ENCODE data around the gene ADSL.

Gene ADSL

GRCh38 chr22:40401532-40401931 lies 55.2 kb downstream of the ADSL start:
- no peak for ATAC-seq
- Mint-ChIP-seq H3K4me3 (no peak overlapping the region), H3K36me3 (peaks cover 40% of the 10 kb centered on the region), H3K27ac (peak overlapping the region; percentile 53), H3K4me1 (peaks cover 69% of the 10 kb centered on the region), H3K27me3 (no peaks in the 10 kb centered on the region), H3K9me3 (no peaks in the 10 kb centered on the region)

GRCh38 chr22:40401981-40402406 lies 55.7 kb downstream of the ADSL start:
- Mint-ChIP-seq H3K4me3 (no peak overlapping the region), H3K27me3 (no peaks in the 10 kb centered on the region), H3K4me1 (peaks cover 65% of the 10 kb centered on the region), H3K9me3 (no peaks in the 10 kb centered on the region), H3K36me3 (peaks cover 41% of the 10 kb centered on the region), H3K27ac (peak overlapping the region; percentile 53)
- ATAC-seq: peak; percentile 60

- Mint-ChIP-seq H3K9me3 (no peaks in the 10 kb centered on the region), H3K27me3 (no peaks in the 10 kb centered on the region), H3K36me3 (peaks cover 46% of the 10 kb centered on the region), H3K4me3 (no peak overlapping the region), H3K4me1 (peaks cover 54% of the 10 kb centered on the region), H3K27ac (peak overlapping the region; percentile 53)
- no peak for ATAC-seq
These were observed 56.8 kb downstream of the ADSL start for GRCh38 chr22:40403141-40403540.

GRCh38 chr22:40403651-40404050 lies 57.4 kb downstream of the ADSL start:
- H3K36me3 Mint-ChIP-seq: peaks cover 50% of the 10 kb centered on the region
- no peaks in the 10 kb centered on the region for H3K9me3 Mint-ChIP-seq
- H3K4me3 Mint-ChIP-seq: no peak overlapping the region
- peak overlapping the region; percentile 53 for H3K27ac Mint-ChIP-seq
- H3K4me1 Mint-ChIP-seq: peaks cover 50% of the 10 kb centered on the region
- H3K27me3 Mint-ChIP-seq: no peaks in the 10 kb centered on the region
- no peak for ATAC-seq

- Mint-ChIP-seq H3K36me3 (peaks cover 59% of the 10 kb centered on the region), H3K4me1 (peaks cover 44% of the 10 kb centered on the region), H3K27me3 (no peaks in the 10 kb centered on the region), H3K4me3 (no peak overlapping the region), H3K9me3 (no peaks in the 10 kb centered on the region), H3K27ac (peak overlapping the region; percentile 53)
- ATAC-seq: no peak
These were observed 58.2 kb downstream of the ADSL start for GRCh38 chr22:40404251-40405177.

GRCh38 chr22:40405178-40406062 lies 59.1 kb downstream of the ADSL start:
- peaks cover 60% of the 10 kb centered on the region for H3K36me3 Mint-ChIP-seq

GRCh38 chr22:40406063-40406890 lies 60.0 kb downstream of the ADSL start:
- no peak overlapping the region for H3K4me3 Mint-ChIP-seq
- peaks cover 27% of the 10 kb centered on the region for H3K4me1 Mint-ChIP-seq
- no peaks in the 10 kb centered on the region for H3K27me3 Mint-ChIP-seq
- no peak for ATAC-seq
- no peak overlapping the region for H3K27ac Mint-ChIP-seq
- H3K9me3 Mint-ChIP-seq: no peaks in the 10 kb centered on the region
- peaks cover 65% of the 10 kb centered on the region for H3K36me3 Mint-ChIP-seq

More at GRCh38 chr22:40405178-40406062, 59.1 kb downstream of the ADSL start:
- no peaks in the 10 kb centered on the region for H3K9me3 Mint-ChIP-seq
- H3K4me1 Mint-ChIP-seq: peaks cover 35% of the 10 kb centered on the region
- H3K27me3 Mint-ChIP-seq: no peaks in the 10 kb centered on the region
- no peak for ATAC-seq
- peak overlapping the region; percentile 53 for H3K27ac Mint-ChIP-seq
- H3K4me3 Mint-ChIP-seq: no peak overlapping the region

- no peaks in the 10 kb centered on the region for H3K27me3 Mint-ChIP-seq
- no peak overlapping the region for H3K4me3 Mint-ChIP-seq
- H3K27ac Mint-ChIP-seq: no peak overlapping the region
- no peaks in the 10 kb centered on the region for H3K9me3 Mint-ChIP-seq
- no peak for ATAC-seq
- peaks cover 66% of the 10 kb centered on the region for H3K36me3 Mint-ChIP-seq
- peaks cover 18% of the 10 kb centered on the region for H3K4me1 Mint-ChIP-seq
These were observed 60.9 kb downstream of the ADSL start for GRCh38 chr22:40407021-40407761.

GRCh38 chr22:40407831-40408717 lies 61.8 kb downstream of the ADSL start:
- Mint-ChIP-seq H3K4me1 (peaks cover 16% of the 10 kb centered on the region), H3K27me3 (no peaks in the 10 kb centered on the region), H3K27ac (no peak overlapping the region), H3K9me3 (peaks cover 2% of the 10 kb centered on the region), H3K4me3 (no peak overlapping the region), H3K36me3 (peaks cover 66% of the 10 kb centered on the region)
- no peak for ATAC-seq

- Mint-ChIP-seq H3K27me3 (no peaks in the 10 kb centered on the region), H3K36me3 (peaks cover 57% of the 10 kb centered on the region), H3K4me1 (peaks cover 13% of the 10 kb centered on the region), H3K4me3 (no peak overlapping the region), H3K9me3 (peaks cover 2% of the 10 kb centered on the region), H3K27ac (no peak overlapping the region)
- ATAC-seq: no peak
These were observed 62.7 kb downstream of the ADSL start for GRCh38 chr22:40408718-40409612.

GRCh38 chr22:40409613-40410113 lies 63.4 kb downstream of the ADSL start:
- Mint-ChIP-seq H3K9me3 (peaks cover 2% of the 10 kb centered on the region), H3K27ac (no peak overlapping the region), H3K27me3 (no peaks in the 10 kb centered on the region), H3K4me1 (peaks cover 20% of the 10 kb centered on the region), H3K36me3 (peaks cover 52% of the 10 kb centered on the region), H3K4me3 (no peak overlapping the region)
- no peak for ATAC-seq

GRCh38 chr22:40410272-40410671 lies 64.0 kb downstream of the ADSL start:
- Mint-ChIP-seq H3K27me3 (no peaks in the 10 kb centered on the region), H3K9me3 (peaks cover 2% of the 10 kb centered on the region)

More at GRCh38 chr22:40410272-40410671, 64.0 kb downstream of the ADSL start:
- Mint-ChIP-seq H3K36me3 (peaks cover 57% of the 10 kb centered on the region), H3K27ac (peak overlapping the region; percentile 17), H3K4me3 (no peak overlapping the region), H3K4me1 (peaks cover 26% of the 10 kb centered on the region)
- no peak for ATAC-seq
